PC-9 (cell line): ENCODE data around the gene ETAA1. TPM values are rescaled to one million over a fixed set of nuclear protein-coding genes. Genes with fewer than 3 reads are reported as not detected.
A peak's percentile ranks its signal among the peaks of the same experiment; 100 is the strongest.

Experiments
- BruUV-seq: library from RNA; stranded (reverse); fragments of 400-500 nt; replicated peaks from 2 replicates; lab custom pipeline; 2021; lab: Mats Ljungman, UMichigan
- CTCF ChIA-PET: fragments of 300-600 bp; sonication (Branson Sonifier 250); formaldehyde crosslinking; loops from one replicate; lab custom pipeline; 2022; ENCODE audit warnings: antibody characterized with exemption; lab: Charles Lee
- POLR2A ChIA-PET: fragments of 300-600 bp; sonication (Branson Sonifier 250); formaldehyde crosslinking; loops from one replicate; lab custom pipeline; 2022; ENCODE audit warnings: antibody characterized with exemption; ENCODE audit not compliant: unreplicated experiment; lab: Charles Lee
- DNase-seq, 2 experiments: peaks; one replicate each; pipeline versions ENCODE4 v3.0.0 to v3.0.0-alpha.2; 2015 to 2022; ENCODE audit warnings: mixed read lengths in 1 of 2
- H2AFZ ChIP-seq: fragments of 200-600 bp; sonication (generic); 2 replicates; pipeline ENCODE4 v1.8.1; 2017; ENCODE audit warnings: antibody characterized with exemption
- H3F3A ChIP-seq: fragments of 200-600 bp; sonication (generic); 2 replicates; pipeline ENCODE4 v1.8.1; 2017; ENCODE audit warnings: antibody characterized with exemption, mild to moderate bottlenecking, low read depth; ENCODE audit not compliant: insufficient read depth
- H3K27ac ChIP-seq: fragments of 200-600 bp; sonication (generic); 2 replicates; pipeline ENCODE4 v1.6.1; 2016; ENCODE audit warnings: mixed run types
- H3K27me3 ChIP-seq: fragments of 200-600 bp; sonication (generic); 2 replicates; pipeline ENCODE4 v1.6.1; 2016; ENCODE audit warnings: low read depth, mixed run types; ENCODE audit not compliant: insufficient read depth
- H3K36me3 ChIP-seq: fragments of 200-600 bp; sonication (generic); 2 replicates; pipeline ENCODE4 v1.6.1; 2016; ENCODE audit warnings: low read depth, mixed run types
- H3K4me1 ChIP-seq: fragments of 200-600 bp; sonication (generic); replicated peaks from 2 replicates; pipeline ENCODE4 v1.6.1; 2016; ENCODE audit warnings: mixed run types; ENCODE audit not compliant: insufficient read depth
- H3K4me2 ChIP-seq: fragments of 200-600 bp; sonication (generic); 2 replicates; pipeline ENCODE4 v1.6.1; 2017; ENCODE audit warnings: mixed run types
- H3K4me3 ChIP-seq: fragments of 200-600 bp; sonication (generic); 2 replicates; pipeline ENCODE4 v1.6.1; 2016; ENCODE audit warnings: mixed run types
- H3K79me2 ChIP-seq: fragments of 200-600 bp; sonication (generic); 2 replicates; pipeline ENCODE4 v1.6.1; 2017; ENCODE audit warnings: low read depth, mixed run types
- H3K9me2 ChIP-seq: fragments of 200-600 bp; sonication (generic); 2 replicates; pipeline ENCODE4 v1.8.1; 2017; ENCODE audit warnings: mild to moderate bottlenecking; ENCODE audit not compliant: insufficient read depth
- H3K9me3 ChIP-seq: fragments of 200-600 bp; sonication (generic); 2 replicates; pipeline ENCODE4 v1.8.1; 2016; ENCODE audit warnings: low read depth; ENCODE audit not compliant: insufficient read depth
- H4K20me1 ChIP-seq: fragments of 200-600 bp; sonication (generic); 2 replicates; pipeline ENCODE4 v1.8.1; 2017; ENCODE audit not compliant: insufficient read depth
- EZH2 ChIP-seq: fragments of 200-600 bp; sonication (generic); IDR thresholded peaks from 2 replicates; pipeline ENCODE4 v1.8.0; 2017; ENCODE audit warnings: antibody characterized with exemption, low read depth
- intact Hi-C: fragments of 100-400 bp; cut with micrococcal nuclease; formaldehyde crosslinking; loops from one replicate; pipeline ENCODE4 v1.10.0; 2022; ENCODE audit not compliant: unreplicated experiment
- total RNA-seq: library from RNA; stranded (reverse); gene quantifications from 2 replicates; pipeline ENCODE4 v1.2.3, GENCODE V29; 2021
- TF ChIP-seq, protein P1 (sequence below): fragments of 200-600 bp; sonication (generic); conservative IDR thresholded peaks from 2 replicates; pipeline ENCODE4 v1.6.1; 2017; ENCODE audit warnings: mixed run types, antibody characterized with exemption, mild to moderate bottlenecking, moderate library complexity

The ETAA1 gene
- total RNA-seq, 1 experiment from 2014 or later, result 25.3 TPM

DNA sequence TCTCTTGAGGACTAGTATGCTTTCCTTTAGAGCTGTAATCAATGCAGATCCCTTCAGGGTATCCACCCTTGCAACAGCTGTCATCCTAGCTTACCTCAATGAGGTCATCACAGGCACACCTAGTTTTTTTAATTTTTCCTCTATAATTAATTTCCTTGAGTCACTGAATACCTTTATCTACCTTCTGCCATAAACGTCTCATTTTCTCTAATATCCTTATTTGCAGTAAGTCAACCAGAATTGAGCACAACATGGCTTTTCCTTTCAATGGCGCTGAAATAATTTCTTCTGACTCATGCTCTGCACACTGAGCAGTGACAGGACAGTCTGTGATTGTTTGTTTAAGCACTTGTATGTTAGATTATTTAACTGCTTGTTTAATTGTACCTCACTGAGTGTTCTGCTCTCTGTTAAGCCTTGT is 49.4 kb downstream of the ETAA1 start:
- Histone ChIP-seq H3K27ac (no peak overlapping the region), H2AFZ (no peak overlapping the region), H3K4me2 (peak overlapping the region; percentile 26), H3K79me2 (no peaks in the 10 kb centered on the region), H4K20me1 (no peaks in the 10 kb centered on the region), H3K4me1 (peaks cover 23% of the 10 kb centered on the region), H3K9me3 (no peaks in the 10 kb centered on the region), H3K36me3 (no peaks in the 10 kb centered on the region), H3K4me3 (no peak overlapping the region), H3K9me2 (0 out of 2 replicates have a peak, but pooled peaks cover 3% of the 10 kb centered on the region), H3K27me3 (no peaks in the 10 kb centered on the region), H3F3A (peaks cover 11% of the 10 kb centered on the region; the same call in 1 of the 2 replicates)
- intact Hi-C loops, result loop anchor here (2.0 kb wide), 1 partner anchor 18 kb away; no protein-coding TSS in a partner anchor
- ChIA-PET CTCF (no interaction called here), POLR2A (no interaction called here)
- DNase-seq, result peak; percentile 24 to 94
- TF ChIP-seq EZH2, result no peak
- TF ChIP-seq, protein P1, sequence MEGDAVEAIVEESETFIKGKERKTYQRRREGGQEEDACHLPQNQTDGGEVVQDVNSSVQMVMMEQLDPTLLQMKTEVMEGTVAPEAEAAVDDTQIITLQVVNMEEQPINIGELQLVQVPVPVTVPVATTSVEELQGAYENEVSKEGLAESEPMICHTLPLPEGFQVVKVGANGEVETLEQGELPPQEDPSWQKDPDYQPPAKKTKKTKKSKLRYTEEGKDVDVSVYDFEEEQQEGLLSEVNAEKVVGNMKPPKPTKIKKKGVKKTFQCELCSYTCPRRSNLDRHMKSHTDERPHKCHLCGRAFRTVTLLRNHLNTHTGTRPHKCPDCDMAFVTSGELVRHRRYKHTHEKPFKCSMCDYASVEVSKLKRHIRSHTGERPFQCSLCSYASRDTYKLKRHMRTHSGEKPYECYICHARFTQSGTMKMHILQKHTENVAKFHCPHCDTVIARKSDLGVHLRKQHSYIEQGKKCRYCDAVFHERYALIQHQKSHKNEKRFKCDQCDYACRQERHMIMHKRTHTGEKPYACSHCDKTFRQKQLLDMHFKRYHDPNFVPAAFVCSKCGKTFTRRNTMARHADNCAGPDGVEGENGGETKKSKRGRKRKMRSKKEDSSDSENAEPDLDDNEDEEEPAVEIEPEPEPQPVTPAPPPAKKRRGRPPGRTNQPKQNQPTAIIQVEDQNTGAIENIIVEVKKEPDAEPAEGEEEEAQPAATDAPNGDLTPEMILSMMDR, result no peak
- BruUV-seq, result no TSS peak

DNA sequence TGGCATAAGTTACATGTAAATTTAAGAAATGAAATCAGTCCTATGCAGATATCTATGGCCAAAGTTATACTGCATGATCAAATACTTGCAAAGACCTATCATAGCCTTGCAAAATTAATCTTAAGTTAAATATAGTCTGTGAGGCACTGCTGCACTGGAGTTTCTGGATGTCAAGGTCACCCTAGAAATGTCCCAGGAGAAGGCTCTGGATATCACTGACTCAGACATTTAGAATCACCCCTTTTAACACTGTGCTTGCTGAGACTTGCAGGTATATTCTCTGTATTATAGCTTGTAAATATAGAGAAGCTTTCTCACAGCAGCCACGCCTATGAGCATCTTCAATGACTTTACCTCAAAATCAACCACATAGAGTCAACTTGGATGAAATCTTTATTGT is 51.5 kb downstream of the ETAA1 start:
- no TSS peak for BruUV-seq
- no peaks in the 10 kb centered on the region for H3K79me2 ChIP-seq
- H2AFZ ChIP-seq, result no peak overlapping the region
- peaks cover 31% of the 10 kb centered on the region for H3K4me1 ChIP-seq
- H3F3A ChIP-seq, result peaks cover 11% of the 10 kb centered on the region; the same call in 1 of the 2 replicates
- intact Hi-C loops, result no loop called here
- H3K36me3 ChIP-seq, result no peaks in the 10 kb centered on the region
- CTCF ChIA-PET, result no interaction called here
- H3K4me3 ChIP-seq, result no peak overlapping the region
- no peak for DNase-seq
- H3K4me2 ChIP-seq, result no peak overlapping the region
- no peak overlapping the region for H3K27ac ChIP-seq
- H3K9me2 ChIP-seq, result 0 out of 2 replicates have a peak, but pooled peaks cover 3% of the 10 kb centered on the region
- TF ChIP-seq, protein P1, result no peak
- no peak for TF ChIP-seq EZH2
- H3K27me3 ChIP-seq, result no peaks in the 10 kb centered on the region
- H3K9me3 ChIP-seq, result no peaks in the 10 kb centered on the region
- POLR2A ChIA-PET, result no interaction called here
- H4K20me1 ChIP-seq, result no peaks in the 10 kb centered on the region

DNA sequence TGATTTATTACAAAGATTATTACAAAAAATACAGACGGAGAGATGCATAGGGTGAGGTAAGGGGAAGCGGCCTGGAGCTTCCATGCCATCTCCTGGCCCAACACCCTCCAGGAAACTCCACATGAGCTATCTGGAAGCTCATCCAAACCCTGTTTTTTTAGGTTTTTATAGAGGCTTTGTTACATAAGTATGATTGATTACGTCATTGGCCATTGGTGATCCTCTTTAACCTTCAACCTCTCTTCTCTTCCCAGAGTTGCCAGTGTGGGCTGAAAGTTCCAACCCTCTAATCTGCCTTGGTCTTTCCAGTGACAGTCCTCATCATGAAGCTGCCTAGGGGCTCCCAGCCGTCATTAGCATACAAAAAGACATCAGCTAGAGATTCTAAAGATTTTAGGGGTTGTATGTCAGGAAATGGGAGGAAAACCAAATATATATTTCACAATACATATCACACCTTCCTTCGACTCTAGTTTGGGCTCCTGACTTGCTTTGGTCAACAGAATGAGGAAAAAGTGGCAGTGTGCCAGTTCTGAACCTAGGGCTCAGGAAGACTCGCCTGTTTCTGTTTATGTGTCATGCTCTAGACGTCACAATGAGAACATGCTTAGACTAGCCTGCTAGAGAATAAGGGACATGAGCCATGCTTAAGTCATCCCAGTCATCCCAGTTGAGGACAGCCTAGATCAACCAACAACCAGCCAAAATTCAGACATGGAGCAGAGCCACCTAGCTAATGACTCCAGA is 54.1 kb downstream of the ETAA1 start:
- Histone ChIP-seq H3F3A (peaks cover 8% of the 10 kb centered on the region; the same call in 1 of the 2 replicates), H3K4me1 (peaks cover 39% of the 10 kb centered on the region), H3K36me3 (no peaks in the 10 kb centered on the region), H3K9me2 (no peaks in the 10 kb centered on the region), H3K27ac (no peak overlapping the region), H2AFZ (no peak overlapping the region), H3K79me2 (no peaks in the 10 kb centered on the region), H3K9me3 (no peaks in the 10 kb centered on the region), H3K4me3 (no peak overlapping the region), H3K27me3 (no peaks in the 10 kb centered on the region), H4K20me1 (no peaks in the 10 kb centered on the region), H3K4me2 (no peak overlapping the region)
- no peak for DNase-seq
- intact Hi-C loops, result no loop called here
- no peak for TF ChIP-seq EZH2
- TF ChIP-seq, protein P1, result no peak
- ChIA-PET CTCF (no interaction called here), POLR2A (no interaction called here)
- no TSS peak for BruUV-seq
